CD14-positive monocyte (primary cell): ENCODE results near the gene GDPD4. TPM values are rescaled to one million over a fixed set of nuclear protein-coding genes. Genes with fewer than 3 reads are reported as not detected.

Experiments used
- DNase-seq, 3 donors: peaks; one replicate each; pipeline ENCODE4 v3.0.0-alpha.2; 2011 to 2022
- H2AFZ ChIP-seq: 2 replicates; pipeline ENCODE4 v1.6.0; 2012; ENCODE audit warnings: mild to moderate bottlenecking, low read depth, low read length, inconsistent platforms; ENCODE audit not compliant: insufficient read depth, poor library complexity, severe bottlenecking
- H3K27ac ChIP-seq, 2 donors: 1 replicate in 1 of 2; 2 replicates in 1 of 2; pipeline ENCODE4 v1.5.1; 2012 to 2013; ENCODE audit warnings: low read length in 2 of 2, control low read depth in 1 of 2, inconsistent platforms in 1 of 2, low read depth in 1 of 2, mild to moderate bottlenecking in 1 of 2
- H3K27me3 ChIP-seq, 2 donors: one replicate each; pipeline versions ENCODE4 v1.6.0 to v1.6.1; 2011 to 2013; ENCODE audit warnings: low read length in 2 of 2; ENCODE audit not compliant: control insufficient read depth in 2 of 2, insufficient read depth in 2 of 2
- H3K36me3 ChIP-seq, 2 donors: replicated peaks in 1 of 2; 1 replicate in 1 of 2; 2 replicates in 1 of 2; pipeline versions ENCODE4 v1.5.1 to v1.6.1; 2012 to 2013; ENCODE audit warnings: low read length in 2 of 2, control low read depth in 1 of 2, inconsistent platforms in 1 of 2, mild to moderate bottlenecking in 1 of 2; ENCODE audit not compliant: insufficient read depth in 2 of 2, control insufficient read depth in 1 of 2
- H3K4me1 ChIP-seq, 2 donors: 1 replicate in 1 of 2; 2 replicates in 1 of 2; pipeline versions ENCODE4 v1.5.1 to v1.6.1; 2012 to 2013; ENCODE audit warnings: low read length in 2 of 2, control low read depth in 1 of 2, inconsistent platforms in 1 of 2, mild to moderate bottlenecking in 1 of 2, moderate library complexity in 1 of 2; ENCODE audit not compliant: insufficient read depth in 2 of 2, control insufficient read depth in 1 of 2
- H3K4me2 ChIP-seq: replicated peaks from 2 replicates; pipeline ENCODE3; 2012; ENCODE audit warnings: low read length, moderate library complexity, mild to moderate bottlenecking; ENCODE audit not compliant: poor library complexity, severe bottlenecking; ENCODE audit errors: extremely low read depth
- H3K4me3 ChIP-seq, 3 experiments: fragments of 200-600 bp in 1 of 3; sonication (generic) in 1 of 3; replicated peaks in 1 of 3; 1 replicate in 2 of 3; 2 replicates in 1 of 3; pipeline ENCODE4 v1.5.1; 2011 to 2013; ENCODE audit warnings: low read length in 3 of 3, mild to moderate bottlenecking in 3 of 3, control low read depth in 2 of 3, low read depth in 2 of 3, inconsistent platforms in 1 of 3, moderate library complexity in 1 of 3
- H3K79me2 ChIP-seq: 2 replicates; pipeline ENCODE4 v1.6.0; 2012; ENCODE audit warnings: mild to moderate bottlenecking, control low read depth, inconsistent platforms, low read length, moderate library complexity; ENCODE audit not compliant: insufficient read depth
- H3K9ac ChIP-seq: 2 replicates; pipeline ENCODE4 v1.6.0; 2017; ENCODE audit warnings: low read length, mild to moderate bottlenecking; ENCODE audit not compliant: insufficient read depth, poor library complexity, severe bottlenecking
- H3K9me3 ChIP-seq, 2 donors: replicated peaks in 1 of 2; 1 replicate in 1 of 2; 2 replicates in 1 of 2; pipeline versions ENCODE4 v1.5.1 to v1.6.1; 2012 to 2013; ENCODE audit warnings: low read length in 2 of 2, control low read depth in 1 of 2; ENCODE audit not compliant: control insufficient read depth in 1 of 2, insufficient read depth in 1 of 2
- H4K20me1 ChIP-seq: 2 replicates; pipeline ENCODE4 v1.6.0; 2012; ENCODE audit warnings: mild to moderate bottlenecking, low read length, control low read depth, moderate library complexity; ENCODE audit not compliant: insufficient read depth
- H3K27ac Mint-ChIP-seq, 7 donors: one replicate each; pipeline ENCODE4 v1.8.0; 2020; ENCODE audit warnings: mild to moderate bottlenecking in 7 of 7, mixed read lengths in 7 of 7, moderate library complexity in 6 of 7, inconsistent platforms in 2 of 7
- H3K27me3 Mint-ChIP-seq, 3 donors: one replicate each; pipeline ENCODE4 v1.8.0; 2021 to 2022; ENCODE audit warnings: low read depth in 3 of 3, mild to moderate bottlenecking in 3 of 3, mixed read lengths in 3 of 3, moderate library complexity in 3 of 3, inconsistent platforms in 1 of 3
- H3K36me3 Mint-ChIP-seq, 2 donors: one replicate each; pipeline ENCODE4 v1.8.0; 2020; ENCODE audit warnings: mixed read lengths in 2 of 2, inconsistent platforms in 1 of 2, mild to moderate bottlenecking in 1 of 2
- H3K4me1 Mint-ChIP-seq: one replicate; pipeline ENCODE4 v1.8.0; 2020; ENCODE audit warnings: mild to moderate bottlenecking, mixed read lengths
- H3K4me3 Mint-ChIP-seq, 2 donors: one replicate each; pipeline ENCODE4 v1.8.0; 2020; ENCODE audit warnings: mild to moderate bottlenecking in 2 of 2, mixed read lengths in 2 of 2, moderate library complexity in 1 of 2
- H3K9me3 Mint-ChIP-seq, 7 donors: one replicate each; pipeline ENCODE4 v1.8.0; 2020 to 2022; ENCODE audit warnings: mixed read lengths in 7 of 7, mild to moderate bottlenecking in 6 of 7, moderate library complexity in 6 of 7, inconsistent platforms in 2 of 7
- WGBS: methylation state at CpG from one replicate; pipeline ENCODE4 v1.1.5; 2013; ENCODE audit warnings: missing lambda C conversion rate; ENCODE audit not compliant: insufficient coverage; 5-methylcytosine and 5-hydroxymethylcytosine counted together
- intact Hi-C, 2 donors: fragments of 100-400 bp; cut with micrococcal nuclease; formaldehyde crosslinking; loops; one replicate each; pipeline versions ENCODE4 v1.15.0 to v1.15.1; 2023
- polyA plus RNA-seq, 3 donors: library from polyadenylated mRNA; depleted of rRNA in 1 of 3; unstranded in 2 of 3; stranded (reverse) in 1 of 3; fragments of 300-500 nt in 2 of 3; fragments of >200 nt in 1 of 3; fragmentation: Illumina TruSeq in 2 of 3; gene quantifications; 1 replicate in 2 of 3; 2 replicates in 1 of 3; pipeline ENCODE4 v1.2.3, GENCODE V29; 2012 to 2021
- TF ChIP-seq, protein P1 (sequence below): fragments of 200-600 bp; IDR thresholded peaks from one replicate; pipeline ENCODE4 v1.8.0; 2022; ENCODE audit warnings: antibody characterized with exemption, mild to moderate bottlenecking

GDPD4 gene
- polyA plus RNA-seq, 3 donors: not detected

GRCh38 chr11:77198440-77198849 lies 103.0 kb downstream of the GDPD4 start:
- Histone ChIP-seq H2AFZ (no peak overlapping the region), H3K4me3 (no peak overlapping the region), H3K27me3 (no peaks in the 10 kb centered on the region), H3K9ac (no peak overlapping the region), H3K4me1 (no peaks in the 10 kb centered on the region), H3K27ac (no peak overlapping the region), H3K9me3 (no peaks in the 10 kb centered on the region), H3K4me2 (no peak overlapping the region), H4K20me1 (no peaks in the 10 kb centered on the region), H3K36me3 (peaks cover 7 to 16% of the 10 kb centered on the region in 2 donors), H3K79me2 (no peaks in the 10 kb centered on the region)
- H3K27me3 Mint-ChIP-seq: no peaks in the 10 kb centered on the region
- TF ChIP-seq, protein P1, sequence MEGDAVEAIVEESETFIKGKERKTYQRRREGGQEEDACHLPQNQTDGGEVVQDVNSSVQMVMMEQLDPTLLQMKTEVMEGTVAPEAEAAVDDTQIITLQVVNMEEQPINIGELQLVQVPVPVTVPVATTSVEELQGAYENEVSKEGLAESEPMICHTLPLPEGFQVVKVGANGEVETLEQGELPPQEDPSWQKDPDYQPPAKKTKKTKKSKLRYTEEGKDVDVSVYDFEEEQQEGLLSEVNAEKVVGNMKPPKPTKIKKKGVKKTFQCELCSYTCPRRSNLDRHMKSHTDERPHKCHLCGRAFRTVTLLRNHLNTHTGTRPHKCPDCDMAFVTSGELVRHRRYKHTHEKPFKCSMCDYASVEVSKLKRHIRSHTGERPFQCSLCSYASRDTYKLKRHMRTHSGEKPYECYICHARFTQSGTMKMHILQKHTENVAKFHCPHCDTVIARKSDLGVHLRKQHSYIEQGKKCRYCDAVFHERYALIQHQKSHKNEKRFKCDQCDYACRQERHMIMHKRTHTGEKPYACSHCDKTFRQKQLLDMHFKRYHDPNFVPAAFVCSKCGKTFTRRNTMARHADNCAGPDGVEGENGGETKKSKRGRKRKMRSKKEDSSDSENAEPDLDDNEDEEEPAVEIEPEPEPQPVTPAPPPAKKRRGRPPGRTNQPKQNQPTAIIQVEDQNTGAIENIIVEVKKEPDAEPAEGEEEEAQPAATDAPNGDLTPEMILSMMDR: no peak
- no peak overlapping the region for H3K27ac Mint-ChIP-seq
- no peak for DNase-seq
- H3K9me3 Mint-ChIP-seq: peaks cover 0 to 2% (median 0%) of the 10 kb centered on the region in 7 donors
- intact Hi-C loops: no loop called here
- peaks cover 10% of the 10 kb centered on the region for H3K4me1 Mint-ChIP-seq
- H3K4me3 Mint-ChIP-seq: no peak overlapping the region
- 74% methylated on average over 11 of the region's 11 CpGs for whole genome bisulfite sequencing
- peaks cover 14 to 34% of the 10 kb centered on the region in 2 donors for H3K36me3 Mint-ChIP-seq

GRCh38 chr11:77197626-77198320 lies 103.7 kb downstream of the GDPD4 start:
- no peak for DNase-seq
- no peak overlapping the region for H3K27ac Mint-ChIP-seq
- intact Hi-C loops: no loop called here

More at GRCh38 chr11:77197626-77198320, 103.7 kb downstream of the GDPD4 start:
- Histone ChIP-seq H3K36me3 (peaks cover 7 to 14% of the 10 kb centered on the region in 2 donors), H3K4me3 (no peak overlapping the region), H3K9ac (no peak overlapping the region), H3K27ac (no peak overlapping the region), H3K27me3 (no peaks in the 10 kb centered on the region), H4K20me1 (no peaks in the 10 kb centered on the region), H3K4me2 (no peak overlapping the region), H3K79me2 (no peaks in the 10 kb centered on the region), H2AFZ (no peak overlapping the region), H3K4me1 (no peaks in the 10 kb centered on the region), H3K9me3 (no peaks in the 10 kb centered on the region)
- TF ChIP-seq, protein P1: no peak
- Mint-ChIP-seq H3K4me1 (peaks cover 9% of the 10 kb centered on the region), H3K9me3 (peaks cover 0 to 2% (median 0%) of the 10 kb centered on the region in 7 donors), H3K4me3 (no peak overlapping the region), H3K27me3 (no peaks in the 10 kb centered on the region), H3K36me3 (peaks cover 14 to 34% of the 10 kb centered on the region in 2 donors)
- 96% methylated on average over 8 of the region's 14 CpGs for WGBS
